Skin epidermis (tissue), 12 donors: Measurements from ENCODE around the gene PHF2.

ENCODE experiments used
- H3K27ac ChIP-seq, 21 experiments: fragments of 200-600 bp; sonication (generic) in 11 of 21; one replicate each; pipeline ENCODE4 v1.5.0; 2020; ENCODE audit warnings: mild to moderate bottlenecking in 3 of 21, inconsistent platforms in 2 of 21, moderate library complexity in 2 of 21
- H3K4me3 ChIP-seq, 7 experiments: fragments of 200-600 bp; sonication (generic) in 2 of 7; one replicate each; pipeline ENCODE4 v1.5.0; 2020; ENCODE audit warnings: inconsistent platforms in 2 of 7, mild to moderate bottlenecking in 2 of 7, moderate library complexity in 1 of 7

PHF2 gene

GRCh38 chr9:93576258-93577077 is at the start of gene PHF2:
Gene PHF2 (plus strand): TSS chr9:93576584. CDS start chr9:93576774, 190 bp downstream.
- Histone ChIP-seq H3K4me3 (peak within 1 kb of the TSS; percentile 69 to 94 (median 80)), H3K27ac (peak within 1 kb of the TSS; percentile 93 to 100 (median 98))

GRCh38 chr9:93531374-93531773 is 45.0 kb upstream of the PHF2 start:
- H3K27ac ChIP-seq: no peak overlapping the region
- no peak overlapping the region for H3K4me3 ChIP-seq

GRCh38 chr9:93532141-93532540 is 44.2 kb upstream of the PHF2 start:
- H3K4me3 ChIP-seq: no peak overlapping the region

GRCh38 chr9:93533863-93534262 is 42.5 kb upstream of the PHF2 start:
- no peak overlapping the region for H3K27ac ChIP-seq
- no peak overlapping the region for H3K4me3 ChIP-seq

More at GRCh38 chr9:93532141-93532540, 44.2 kb upstream of the PHF2 start:
- no peak overlapping the region for H3K27ac ChIP-seq

GRCh38 chr9:93536167-93536566 is 40.2 kb upstream of the PHF2 start:
- Histone ChIP-seq H3K27ac (no peak overlapping the region), H3K4me3 (no peak overlapping the region)

- no peak overlapping the region for H3K27ac ChIP-seq
- no peak overlapping the region for H3K4me3 ChIP-seq
Measured at GRCh38 chr9:93536874-93537273, 39.5 kb upstream of the PHF2 start.

GRCh38 chr9:93540305-93540704 is 36.1 kb upstream of the PHF2 start:
- Histone ChIP-seq H3K4me3 (no peak overlapping the region), H3K27ac (no peak overlapping the region)

GRCh38 chr9:93541005-93541404 is 35.4 kb upstream of the PHF2 start:
- H3K27ac ChIP-seq: no peak overlapping the region
- no peak overlapping the region for H3K4me3 ChIP-seq

GRCh38 chr9:93541581-93542349 is 34.6 kb upstream of the PHF2 start:
- H3K4me3 ChIP-seq: no peak overlapping the region
- H3K27ac ChIP-seq: no peak overlapping the region

GRCh38 chr9:93543117-93543516 is 33.3 kb upstream of the PHF2 start:
- no peak overlapping the region for H3K27ac ChIP-seq
- H3K4me3 ChIP-seq: no peak overlapping the region

GRCh38 chr9:93546356-93546755 is 30.0 kb upstream of the PHF2 start:
- no peak overlapping the region for H3K27ac ChIP-seq
- H3K4me3 ChIP-seq: no peak overlapping the region

- no peak overlapping the region for H3K27ac ChIP-seq
Measured at GRCh38 chr9:93549611-93550010, 26.8 kb upstream of the PHF2 start.

GRCh38 chr9:93552923-93553322 is 23.5 kb upstream of the PHF2 start:
- no peak overlapping the region for H3K4me3 ChIP-seq
- H3K27ac ChIP-seq: peak overlapping the region in 1 of 21 experiments; percentile 39

More at GRCh38 chr9:93549611-93550010, 26.8 kb upstream of the PHF2 start:
- no peak overlapping the region for H3K4me3 ChIP-seq

- Histone ChIP-seq H3K4me3 (no peak overlapping the region), H3K27ac (no peak overlapping the region)
Measured at GRCh38 chr9:93555370-93555769, 21.0 kb upstream of the PHF2 start.

- no peak overlapping the region for H3K27ac ChIP-seq
Measured at GRCh38 chr9:93557366-93558137, 18.8 kb upstream of the PHF2 start.

GRCh38 chr9:93558503-93558902 is 17.9 kb upstream of the PHF2 start:
- Histone ChIP-seq H3K4me3 (no peak overlapping the region), H3K27ac (no peak overlapping the region)

More at GRCh38 chr9:93557366-93558137, 18.8 kb upstream of the PHF2 start:
- H3K4me3 ChIP-seq: no peak overlapping the region

- H3K27ac ChIP-seq: no peak overlapping the region
- no peak overlapping the region for H3K4me3 ChIP-seq
Measured at GRCh38 chr9:93560991-93561390, 15.4 kb upstream of the PHF2 start.

- Histone ChIP-seq H3K27ac (no peak overlapping the region), H3K4me3 (no peak overlapping the region)
Measured at GRCh38 chr9:93562157-93562556, 14.2 kb upstream of the PHF2 start.

GRCh38 chr9:93565089-93565488 is 11.3 kb upstream of the PHF2 start:
- H3K4me3 ChIP-seq: no peak overlapping the region
- no peak overlapping the region for H3K27ac ChIP-seq
